GOT3 (cell line): ENCODE results near the gene HMOX1.
"Not testable (repeated sequence)": the region's sequence is repeated elsewhere in the genome, so short reads cannot be mapped to it uniquely, and the experiment has no call there.

Source experiments
- DNase-seq: peaks from one replicate; lab custom pipeline; 2025; ENCODE audit warnings: mixed read lengths; lab: John Stamatoyannopoulos, UW

The HMOX1 gene

GRCh38 chr22:35350539-35351503, 30.1 kb upstream of the HMOX1 start:
- DNase-seq, result peak; percentile 84

DNA sequence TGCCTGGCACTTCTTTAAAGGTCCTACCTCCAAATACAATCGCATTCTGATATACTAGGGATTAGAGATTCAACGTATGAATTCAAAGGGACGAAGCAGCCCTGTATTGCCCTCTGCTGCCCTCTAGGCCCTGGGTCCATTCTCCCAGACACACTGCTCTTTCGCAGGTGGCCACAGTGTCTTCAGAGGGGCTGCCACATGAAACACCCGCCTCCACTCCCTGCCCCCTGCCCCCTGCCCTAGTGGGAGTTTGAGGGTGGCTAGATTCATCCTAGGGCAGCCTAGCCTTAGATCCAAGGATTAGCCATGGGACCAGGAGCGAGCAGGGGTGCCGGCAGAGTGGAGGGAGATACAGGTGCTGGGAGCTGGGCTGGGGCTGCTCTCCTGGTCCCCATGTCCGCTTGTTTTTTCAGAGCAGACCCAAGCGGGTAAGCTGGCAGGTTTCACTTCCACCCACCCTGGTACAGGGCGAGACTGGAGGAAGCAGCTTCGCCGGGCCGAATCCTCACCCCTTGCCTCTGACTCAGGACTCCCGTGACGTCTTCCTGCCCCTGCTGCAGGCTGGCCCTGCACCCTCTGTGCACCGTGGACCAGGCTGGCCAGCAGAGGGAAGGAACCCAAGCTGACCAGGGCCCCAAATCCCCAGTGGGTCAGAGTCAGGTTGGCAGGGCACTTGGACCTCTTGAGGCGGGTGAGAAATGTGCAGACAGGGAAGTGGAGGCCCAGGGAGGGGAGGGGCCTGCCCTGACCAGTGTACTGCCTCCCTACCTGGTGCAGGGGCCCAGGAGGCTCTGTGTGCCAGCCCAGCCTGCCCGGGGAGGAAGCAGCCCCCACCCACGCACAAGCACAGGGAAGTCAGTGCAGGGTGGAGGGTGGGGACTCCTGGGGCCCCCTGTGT, 28.4 kb upstream of the HMOX1 start:
- no peak for DNase-seq

GRCh38 chr22:35353318-35353717, 27.6 kb upstream of the HMOX1 start:
- DNase-seq, result no peak

- no peak for DNase-seq
Observed at GRCh38 chr22:35354068-35354467, 26.8 kb upstream of the HMOX1 start.

DNA sequence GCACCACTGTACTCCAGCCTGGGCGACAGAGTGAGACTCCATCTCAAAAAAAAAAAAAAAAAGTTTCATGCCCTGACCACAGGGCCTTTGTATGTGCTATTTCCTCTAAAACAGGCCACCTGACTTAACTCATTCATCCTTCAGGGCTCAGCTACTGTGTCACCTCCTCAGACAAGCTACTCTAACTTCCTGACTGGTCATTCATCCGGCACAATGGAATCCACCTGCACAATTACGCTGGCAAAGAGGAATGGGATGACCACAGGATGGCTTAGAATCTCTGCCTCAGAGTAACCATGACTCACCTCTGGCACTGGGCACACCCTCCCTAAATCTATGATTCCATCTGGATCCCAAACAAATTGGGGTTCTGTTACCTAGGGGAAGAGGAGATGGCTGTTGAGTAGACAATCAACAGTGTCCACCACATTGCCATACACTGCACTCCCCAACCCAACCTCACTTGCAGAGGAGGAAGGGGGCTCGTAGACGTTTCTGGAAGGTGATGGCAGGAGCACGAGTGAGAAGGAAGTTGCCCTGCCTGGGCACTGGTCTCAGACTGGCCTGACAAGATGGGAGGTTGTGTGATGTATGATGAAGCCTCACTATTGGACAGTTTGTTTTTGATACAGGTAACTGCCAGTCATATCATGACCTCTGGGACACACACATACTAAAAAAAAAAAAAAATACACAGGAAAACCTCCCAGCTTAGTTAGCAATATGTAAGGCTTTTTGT, 22.8 kb upstream of the HMOX1 start:
- DNase-seq, result no peak

DNA sequence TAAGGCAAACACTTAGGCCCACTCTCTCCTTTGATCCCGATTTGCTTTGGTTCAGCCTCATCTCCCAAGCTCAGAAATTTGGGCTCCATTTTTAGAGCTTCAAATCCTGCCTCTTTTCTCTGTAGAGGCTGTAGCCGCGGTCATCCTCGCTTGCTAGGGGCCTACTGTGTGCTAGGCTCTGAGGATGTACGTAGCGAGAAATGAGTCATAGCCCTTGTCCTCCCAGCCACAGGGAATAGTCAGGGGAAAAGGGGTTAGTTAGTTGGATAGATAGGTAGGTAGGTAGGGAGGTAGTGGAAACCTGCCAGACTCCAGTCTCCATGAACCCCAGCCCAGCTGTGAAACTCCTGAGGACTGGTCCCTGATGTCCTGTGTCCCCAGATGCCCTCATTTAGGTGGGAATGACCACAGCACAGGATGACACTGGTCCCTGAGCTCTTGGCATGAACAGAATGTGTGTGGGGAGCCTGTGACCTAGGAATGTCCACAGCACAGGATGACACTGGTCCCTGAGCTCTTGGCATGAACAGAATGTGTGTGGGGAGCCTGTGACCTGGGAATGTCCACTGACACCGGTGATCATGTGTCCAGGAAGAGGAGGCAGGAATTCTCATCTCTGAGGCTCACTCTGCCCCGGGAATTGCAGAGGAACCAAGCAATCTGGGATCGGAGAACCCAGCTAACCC, 21.4 kb upstream of the HMOX1 start:
- DNase-seq, result no peak

DNA sequence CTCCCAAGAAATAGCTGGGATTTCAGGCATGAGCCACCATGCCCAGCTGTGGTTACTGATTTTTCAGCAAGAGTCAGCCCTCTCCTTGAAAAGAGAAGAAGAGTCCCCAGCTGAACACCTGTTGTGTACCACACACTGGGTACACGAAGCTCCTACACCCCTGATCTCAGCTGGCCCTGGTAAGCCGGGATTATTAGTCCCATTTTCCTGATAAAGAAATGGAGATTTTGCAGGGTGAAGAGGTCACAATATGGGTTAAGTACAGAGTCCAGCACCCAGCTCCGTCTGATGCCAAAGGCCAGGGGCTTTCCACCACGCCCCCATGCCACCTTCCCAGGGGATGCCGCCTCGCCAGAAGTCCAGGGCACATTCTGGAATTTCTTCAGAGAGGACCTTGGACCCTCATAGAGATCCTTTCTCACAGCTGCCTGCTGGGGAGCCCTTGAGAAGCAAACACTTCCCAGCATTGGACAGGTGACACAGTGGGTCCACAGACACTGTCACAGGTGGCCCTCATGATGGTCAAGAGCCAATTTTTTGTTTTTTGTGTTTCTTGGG, 19.8 kb upstream of the HMOX1 start:
- no peak for DNase-seq

- DNase-seq, result no peak
Observed at GRCh38 chr22:35363566-35364086, 17.3 kb upstream of the HMOX1 start.

DNA sequence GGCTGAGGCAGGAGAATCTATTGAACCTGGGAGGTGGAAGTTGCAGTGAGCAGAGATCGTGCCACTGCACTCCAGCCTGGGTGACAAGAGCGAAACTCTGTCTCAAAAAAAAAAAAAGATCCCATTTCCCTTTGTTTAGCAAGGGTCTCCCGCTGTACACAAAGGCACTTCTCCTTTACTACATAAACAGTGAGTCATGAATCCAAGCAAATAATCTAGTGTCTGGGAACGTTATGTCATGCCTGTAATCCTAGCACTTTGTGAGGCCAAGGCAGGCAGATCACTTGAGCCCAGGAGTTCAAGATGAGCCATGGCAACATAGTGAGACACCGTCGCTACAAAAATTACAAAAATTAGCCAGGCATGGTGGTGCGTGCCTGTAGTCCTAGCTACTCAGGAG, 16.7 kb upstream of the HMOX1 start:
- DNase-seq, result not testable (repeated sequence)

DNA sequence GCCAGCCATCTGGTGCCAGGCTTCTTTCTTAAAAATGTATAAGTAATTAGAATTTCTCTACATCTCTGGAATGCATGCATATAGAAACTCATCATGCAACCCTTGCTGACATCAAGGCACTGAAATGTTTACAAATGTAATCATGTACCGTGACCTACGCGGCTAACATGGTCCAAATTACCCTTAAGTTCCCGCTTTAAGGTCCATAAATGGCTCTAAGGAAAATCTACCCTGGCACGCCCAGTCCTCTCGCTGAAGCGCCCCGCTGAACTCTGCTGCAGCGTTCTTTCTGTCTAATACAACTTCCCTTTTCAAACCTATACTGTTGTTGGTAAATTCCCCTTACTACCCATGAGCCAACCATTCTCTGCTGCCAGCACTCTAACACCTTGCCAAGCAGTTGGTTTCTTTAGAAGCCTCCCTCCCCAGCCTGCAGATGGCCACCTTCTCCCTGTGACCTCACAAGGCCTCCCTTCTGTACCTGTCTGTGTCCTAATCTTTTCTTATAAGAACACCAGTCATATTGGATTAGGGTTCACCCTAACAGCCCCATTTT, 13.5 kb upstream of the HMOX1 start:
- DNase-seq, result no peak

- no peak for DNase-seq
Observed at GRCh38 chr22:35368386-35368785, 12.5 kb upstream of the HMOX1 start.

DNA sequence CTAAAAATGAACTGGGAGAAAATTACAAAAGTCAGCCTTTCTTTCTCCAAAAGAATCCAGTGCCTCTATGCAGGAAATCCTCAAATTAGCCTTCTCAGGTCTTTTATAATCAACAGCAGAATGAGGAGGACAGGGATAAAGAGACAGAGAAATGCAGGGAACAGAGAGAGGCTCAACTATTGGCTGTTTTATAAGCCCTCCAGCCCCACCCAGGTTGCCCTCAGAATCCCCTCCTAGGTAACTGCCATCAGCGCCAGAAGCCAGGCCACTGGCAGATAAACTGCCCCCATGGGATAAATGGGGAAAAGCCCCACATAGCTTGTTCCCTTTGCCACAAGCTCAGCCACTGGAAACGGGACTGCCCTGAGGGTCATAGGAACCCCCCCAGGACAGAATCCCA, 10.9 kb upstream of the HMOX1 start:
- no peak for DNase-seq

GRCh38 chr22:35373781-35374180, 7.1 kb upstream of the HMOX1 start:
- no peak for DNase-seq

- no peak for DNase-seq
Observed at GRCh38 chr22:35375031-35375430, 5.9 kb upstream of the HMOX1 start.

DNA sequence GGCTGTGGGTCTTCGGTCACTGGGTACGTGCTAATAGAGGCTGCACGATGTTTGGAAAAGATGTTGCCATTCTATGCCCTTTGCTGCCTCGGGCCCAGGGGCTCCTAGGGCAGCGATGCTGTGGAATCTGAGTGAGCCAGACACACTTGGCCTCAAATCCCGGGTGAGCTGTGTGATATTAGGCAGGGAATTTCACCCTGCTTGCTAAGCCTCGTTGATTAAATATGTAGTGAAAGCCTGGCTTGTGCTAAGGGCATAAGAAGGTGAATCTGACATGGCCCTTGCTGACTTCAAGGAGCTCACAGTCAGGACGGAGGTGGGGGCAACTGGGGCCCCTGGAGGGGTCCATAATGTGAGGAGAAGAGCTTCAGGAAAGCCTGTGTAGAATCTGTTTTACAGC, 5.4 kb upstream of the HMOX1 start:
- DNase-seq, result no peak

DNA sequence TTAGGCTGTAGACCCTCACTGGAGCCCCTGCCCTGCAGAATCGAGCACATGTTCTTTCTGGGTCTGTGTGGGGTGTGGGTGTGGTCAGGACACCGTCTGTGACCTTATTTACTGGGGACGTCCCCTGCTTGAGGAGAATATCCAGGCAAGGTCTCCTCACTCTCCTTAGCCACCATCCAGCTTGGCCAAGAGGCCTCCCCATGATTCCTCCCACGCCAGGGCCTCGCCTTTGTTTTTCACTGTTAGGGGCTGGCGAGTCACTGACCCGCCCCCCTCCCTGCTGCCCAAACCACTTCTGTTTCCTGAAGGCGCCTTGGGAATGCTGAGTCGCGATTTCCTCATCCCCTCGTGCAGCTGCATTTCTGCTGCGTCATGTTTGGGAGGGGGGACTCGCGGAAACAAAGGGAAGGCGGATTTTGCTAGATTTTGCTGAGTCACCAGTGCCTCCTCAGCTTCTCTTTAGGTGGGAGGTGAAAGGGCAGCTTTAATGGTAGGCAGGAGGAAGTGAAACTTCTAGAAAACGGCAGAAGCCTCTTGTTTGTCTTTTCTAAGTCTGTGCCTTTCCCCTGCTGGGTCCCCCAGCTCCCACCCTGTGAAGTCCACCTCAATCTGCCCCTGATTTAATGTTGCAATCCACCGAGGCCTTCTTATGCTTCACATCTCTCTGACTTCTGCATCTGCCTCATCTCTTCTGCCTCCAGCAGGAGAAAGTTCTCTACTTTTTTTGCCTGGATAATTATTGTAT, 4.0 kb upstream of the HMOX1 start:
- DNase-seq, result peak; percentile 73

GRCh38 chr22:35377735-35378134, 3.2 kb upstream of the HMOX1 start:
- DNase-seq, result no peak

- no peak for DNase-seq
Observed at GRCh38 chr22:35378621-35379020, 2.3 kb upstream of the HMOX1 start.

DNA sequence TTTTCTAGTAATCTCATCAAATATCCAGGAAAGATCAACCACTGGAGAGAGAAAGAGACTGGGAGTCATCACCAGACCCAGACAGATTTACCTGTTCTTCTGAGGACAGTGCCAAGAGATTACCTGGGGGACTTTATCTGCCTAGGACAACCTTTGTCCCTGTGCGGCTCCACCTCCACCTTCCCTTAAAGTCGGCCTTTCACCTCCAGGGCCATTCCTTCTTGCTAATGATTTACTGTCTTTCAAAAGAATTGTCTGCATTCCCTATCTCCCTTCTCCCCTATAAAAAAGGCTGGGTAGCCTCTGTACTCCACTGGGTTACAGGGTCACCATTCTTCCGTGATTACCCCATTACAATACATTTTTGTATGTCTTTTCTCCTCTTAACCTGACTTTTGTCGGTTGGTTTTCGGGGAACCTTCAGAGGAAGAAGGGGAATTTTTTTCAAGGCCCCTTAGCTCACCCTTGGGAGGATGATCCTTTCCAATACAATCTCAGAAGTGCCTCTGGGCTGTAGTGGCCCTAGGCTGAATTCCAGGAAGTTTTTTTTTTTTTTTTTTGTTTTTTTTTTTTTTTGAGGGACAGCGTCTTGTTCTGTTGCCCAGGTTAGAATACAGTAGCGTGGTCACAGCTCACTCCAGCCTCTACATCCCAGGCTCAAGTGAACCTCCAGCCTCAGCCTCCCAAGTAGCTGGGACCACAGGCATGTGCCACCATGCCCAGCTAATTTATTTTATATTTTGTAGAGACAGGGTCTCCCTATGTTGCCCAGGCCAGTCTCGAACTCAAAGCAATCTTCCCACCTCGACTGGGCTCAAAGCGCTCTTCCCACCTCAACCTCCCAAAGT, 1.5 kb upstream of the HMOX1 start:
- no peak for DNase-seq
